ENCODE data around the gene ACSM6.

ACSM6 gene

DNA sequence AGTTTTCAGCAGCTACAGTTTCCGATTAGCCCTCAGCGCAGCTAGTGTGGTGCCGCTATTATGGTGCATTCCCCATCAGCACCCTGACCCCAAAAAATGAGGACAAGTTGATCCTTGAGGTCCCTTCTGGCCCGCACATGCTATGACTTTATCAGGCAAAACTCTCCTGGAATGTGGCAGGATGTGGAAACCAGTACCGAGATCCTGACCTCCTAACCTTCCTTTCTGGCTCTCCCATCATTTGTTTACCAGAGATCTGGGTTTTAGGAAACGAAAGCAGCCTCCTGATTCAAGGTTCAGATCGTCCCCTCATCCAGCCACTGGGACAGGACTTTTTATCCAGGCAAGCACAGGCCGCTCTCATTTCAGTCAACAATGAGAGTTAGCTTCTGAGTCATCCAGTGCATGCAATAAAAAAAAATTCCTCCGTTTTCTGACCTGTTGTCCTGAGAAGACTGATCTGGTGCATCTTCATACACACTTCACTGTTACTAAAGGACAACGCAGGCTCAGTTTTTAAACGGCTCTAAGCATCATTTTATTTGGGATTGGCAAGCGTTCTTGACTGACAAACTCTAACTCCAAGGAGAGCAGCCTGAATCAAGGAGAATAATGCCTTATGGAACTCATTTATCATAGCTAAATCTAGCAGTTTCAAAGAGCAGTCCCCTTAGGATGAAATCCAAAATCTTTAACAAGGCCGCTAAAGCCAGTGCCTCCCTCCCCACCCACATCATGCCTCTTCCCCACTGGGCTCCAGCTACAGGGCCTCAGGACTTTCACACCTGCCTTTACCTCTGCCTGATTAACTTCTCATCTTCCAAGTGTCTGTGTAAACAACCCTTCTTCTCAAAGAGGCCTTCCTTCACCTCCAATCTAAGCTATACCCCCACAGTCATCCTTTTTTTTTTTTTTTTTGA lies 79.6 kb downstream of the ACSM6 start:
- DNase-seq: no peak

DNA sequence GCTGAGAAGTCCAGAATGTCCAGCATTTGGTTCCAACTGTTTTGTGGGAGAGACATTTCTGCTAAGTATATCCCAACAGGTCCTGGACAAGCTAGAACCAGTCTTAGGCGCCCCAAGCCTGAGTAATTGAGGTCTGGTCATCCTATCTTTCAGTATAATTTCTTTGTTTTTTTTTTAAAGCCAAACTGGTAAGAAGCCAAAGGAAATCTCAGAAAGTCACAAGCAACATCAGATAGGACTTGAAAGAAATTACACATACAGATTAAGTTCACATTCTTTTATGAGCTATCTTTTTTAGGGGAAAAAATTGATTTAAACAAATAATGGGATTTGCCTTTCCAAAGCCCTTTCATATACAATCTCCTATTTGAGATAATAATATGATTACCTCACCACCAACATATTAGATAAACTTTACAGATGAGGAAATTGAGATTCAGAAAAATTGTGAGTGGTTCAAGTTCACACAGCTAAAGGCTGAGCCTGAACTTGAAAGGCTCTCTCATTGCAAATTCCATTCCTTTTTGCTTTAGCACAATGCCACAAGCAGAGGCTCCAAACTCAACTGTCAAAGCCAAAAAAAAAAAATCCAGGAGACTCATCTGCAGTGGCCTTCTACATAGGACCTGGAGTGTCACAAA lies 81.8 kb downstream of the ACSM6 start:
- DNase-seq: no peak

DNA sequence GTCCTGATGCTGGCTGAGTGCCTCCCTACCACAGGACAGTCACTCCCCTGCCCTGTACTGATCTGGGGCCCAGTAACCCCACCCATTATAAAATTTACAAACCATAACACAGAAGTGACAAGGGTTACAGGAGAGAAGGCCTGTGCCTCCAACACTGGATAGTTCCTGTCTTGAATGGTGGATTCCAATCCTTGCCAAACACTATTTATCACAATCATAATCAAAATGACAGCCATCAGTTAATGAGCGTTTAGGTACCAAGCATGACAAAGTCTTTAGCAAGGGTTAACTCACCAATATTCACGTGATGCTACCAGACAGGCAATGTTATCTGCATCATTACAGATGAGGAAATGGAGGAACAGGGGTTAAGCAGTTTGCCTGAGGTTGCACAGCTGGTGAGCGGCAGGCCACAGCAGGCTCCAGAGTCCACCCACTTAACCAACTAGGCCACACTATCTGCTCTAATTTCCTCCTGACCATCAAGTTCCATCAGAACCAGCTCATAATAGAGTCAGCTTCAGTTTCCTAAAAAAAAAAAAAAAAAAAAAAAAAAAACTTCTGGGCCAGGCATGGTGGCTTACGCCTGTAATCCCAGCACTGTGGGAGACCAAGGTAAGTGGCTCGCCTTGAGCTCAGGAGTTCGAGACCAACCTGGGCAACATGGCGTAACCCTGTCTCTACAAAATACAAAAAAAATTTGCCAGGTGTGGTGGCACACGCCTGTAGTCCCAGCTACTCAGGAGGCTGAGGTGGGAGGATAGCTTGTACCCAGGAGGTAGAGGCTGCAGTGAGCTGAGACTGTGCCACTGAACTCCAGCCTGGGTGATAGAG lies 82.5 kb downstream of the ACSM6 start:
- no peak for DNase-seq

DNA sequence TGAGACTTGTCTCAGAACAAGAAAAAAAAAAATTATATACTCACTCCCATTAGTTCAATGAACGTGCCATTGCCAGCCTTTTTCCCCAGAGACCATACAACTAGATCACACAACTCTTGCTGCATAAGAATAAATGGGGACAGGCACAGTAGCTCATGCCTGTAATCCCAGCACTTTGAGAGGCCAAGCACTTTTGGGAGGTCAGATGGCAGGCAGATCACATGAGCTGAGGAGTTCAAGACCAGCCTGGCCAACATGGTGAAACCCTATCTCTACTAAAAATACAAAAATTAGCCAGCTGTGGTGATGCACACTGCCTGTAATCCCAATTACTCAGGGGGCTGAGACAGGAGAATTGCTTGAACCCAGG lies 83.1 kb downstream of the ACSM6 start:
- no peak for DNase-seq

DNA sequence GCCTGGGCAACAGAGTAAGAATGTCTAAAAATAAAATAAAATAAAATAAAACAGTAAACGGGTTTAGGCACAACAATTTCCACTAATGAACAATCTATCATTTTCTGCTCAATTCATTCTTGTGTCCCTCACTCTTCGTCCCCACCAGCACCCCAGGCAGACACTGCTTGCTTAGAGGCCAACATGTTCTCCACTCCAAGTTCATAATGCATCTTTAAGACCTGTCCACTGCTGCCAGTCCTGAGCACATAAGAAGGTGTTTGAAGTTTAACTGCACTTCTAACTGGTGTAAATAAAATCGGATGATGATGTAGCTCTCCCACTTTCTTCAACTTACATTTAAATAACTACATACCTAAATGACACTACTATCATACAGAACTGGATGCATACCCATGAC lies 83.6 kb downstream of the ACSM6 start:
- DNase-seq: no peak

Measured in activated gamma-delta T cell (primary cell).